Ishikawa (cell line): ENCODE data around the gene KDM4F.

ENCODE experiments used
- CEBPB ChIP-seq: IDR thresholded peaks from 2 replicates; pipeline ENCODE4 v1.6.1; 2012
- CREB1 ChIP-seq: IDR thresholded peaks from 2 replicates; pipeline ENCODE4 v1.6.1; 2012; ENCODE audit warnings: low read depth
- EGR1 ChIP-seq: IDR thresholded peaks from 2 replicates; pipeline ENCODE4 v1.6.1; 2012
- EP300 ChIP-seq: IDR thresholded peaks from 2 replicates; pipeline ENCODE4 v1.6.1; 2012; ENCODE audit warnings: borderline replicate concordance
- FOXM1 ChIP-seq: IDR thresholded peaks from 2 replicates; pipeline ENCODE4 v1.6.1; 2012; ENCODE audit warnings: low read depth, borderline replicate concordance
- MAX ChIP-seq: IDR thresholded peaks from 2 replicates; pipeline ENCODE4 v1.6.1; 2012
- NFIC ChIP-seq: IDR thresholded peaks from 2 replicates; pipeline ENCODE4 v1.6.1; 2012
- RAD21 ChIP-seq: IDR thresholded peaks from 2 replicates; pipeline ENCODE4 v1.6.1; 2012; ENCODE audit warnings: low read depth
- REST ChIP-seq: IDR thresholded peaks from 2 replicates; pipeline ENCODE4 v1.6.1; 2012; ENCODE audit warnings: low read depth, mild to moderate bottlenecking
- TAF1 ChIP-seq: IDR thresholded peaks from 2 replicates; pipeline ENCODE4 v1.6.1; 2012; ENCODE audit warnings: low read depth, mild to moderate bottlenecking
- TEAD4 ChIP-seq: IDR thresholded peaks from 2 replicates; pipeline ENCODE4 v1.6.1; 2012
- USF1 ChIP-seq: IDR thresholded peaks from 2 replicates; pipeline ENCODE4 v1.6.1; 2012
- YY1 ChIP-seq: IDR thresholded peaks from 2 replicates; pipeline ENCODE4 v1.6.1; 2012; ENCODE audit warnings: low read depth
- ZBTB7A ChIP-seq: IDR thresholded peaks from 2 replicates; pipeline ENCODE4 v1.6.1; 2012; ENCODE audit warnings: low read depth

GRCh38 chr11:95045812-95046211 is 3.4 kb upstream of the KDM4F start:
- no peak for TF ChIP-seq MAX
- TF ChIP-seq EP300, result no peak
- TF ChIP-seq TAF1, result no peak
- no peak for TF ChIP-seq REST
- TF ChIP-seq RAD21, result no peak
- no peak for TF ChIP-seq NFIC
- no peak for TF ChIP-seq CREB1
- TF ChIP-seq USF1, result no peak
- no peak for TF ChIP-seq YY1
- no peak for TF ChIP-seq ZBTB7A
- no peak for TF ChIP-seq TEAD4
- no peak for TF ChIP-seq FOXM1
- TF ChIP-seq CEBPB, result no peak
- TF ChIP-seq EGR1, result no peak
